ENCODE data around the gene PCBD1.

The PCBD1 gene

GRCh38 chr10:70834441-70835151 lies 53.8 kb downstream of the PCBD1 start:
- no peak for TF ChIP-seq NFIC (IDR thresholded peaks at IDR 0.05)
- no peak for TF ChIP-seq FOXM1 (IDR thresholded peaks at IDR 0.05; ENCODE audit: borderline replicate concordance, low read depth)
- no peak for TF ChIP-seq CEBPB (IDR thresholded peaks at IDR 0.05)
- TF ChIP-seq EGR1 (IDR thresholded peaks at IDR 0.05), result no peak
- TF ChIP-seq MAX (IDR thresholded peaks at IDR 0.05), result no peak
- no peak for TF ChIP-seq USF1 (IDR thresholded peaks at IDR 0.05)
- no peak for TF ChIP-seq CREB1 (IDR thresholded peaks at IDR 0.05; ENCODE audit: low read depth)
- no peak for TF ChIP-seq TAF1 (IDR thresholded peaks at IDR 0.05; ENCODE audit: low read depth)
- TF ChIP-seq RAD21 (IDR thresholded peaks at IDR 0.05; ENCODE audit: low read depth), result no peak
- TF ChIP-seq YY1 (IDR thresholded peaks at IDR 0.05; ENCODE audit: low read depth), result no peak
- TF ChIP-seq TEAD4 (IDR thresholded peaks at IDR 0.05), result no peak
- no peak for TF ChIP-seq ZBTB7A (IDR thresholded peaks at IDR 0.05; ENCODE audit: low read depth)
- TF ChIP-seq EP300 (IDR thresholded peaks at IDR 0.05; ENCODE audit: borderline replicate concordance), result no peak
- no peak for TF ChIP-seq REST (IDR thresholded peaks at IDR 0.05; ENCODE audit: low read depth)
- no peak for TF ChIP-seq TCF12 (IDR thresholded peaks at IDR 0.05; ENCODE audit: low read depth)

- TF ChIP-seq REST (IDR thresholded peaks at IDR 0.05; ENCODE audit: low read depth) (no peak), CEBPB (IDR thresholded peaks at IDR 0.05) (no peak)
Measured at GRCh38 chr10:70834021-70834420, 54.3 kb downstream of the PCBD1 start.

GRCh38 chr10:70833601-70834000 lies 54.8 kb downstream of the PCBD1 start:
- TF ChIP-seq MAX (IDR thresholded peaks at IDR 0.05) (no peak), EP300 (IDR thresholded peaks at IDR 0.05; ENCODE audit: borderline replicate concordance) (no peak), NFIC (IDR thresholded peaks at IDR 0.05) (no peak), YY1 (IDR thresholded peaks at IDR 0.05; ENCODE audit: low read depth) (no peak), REST (IDR thresholded peaks at IDR 0.05; ENCODE audit: low read depth) (no peak), TAF1 (IDR thresholded peaks at IDR 0.05; ENCODE audit: low read depth) (no peak), TEAD4 (IDR thresholded peaks at IDR 0.05) (no peak), RAD21 (IDR thresholded peaks at IDR 0.05; ENCODE audit: low read depth) (no peak), FOXM1 (IDR thresholded peaks at IDR 0.05; ENCODE audit: borderline replicate concordance, low read depth) (no peak), CREB1 (IDR thresholded peaks at IDR 0.05; ENCODE audit: low read depth) (no peak), ZBTB7A (IDR thresholded peaks at IDR 0.05; ENCODE audit: low read depth) (no peak), CEBPB (IDR thresholded peaks at IDR 0.05) (no peak), USF1 (IDR thresholded peaks at IDR 0.05) (no peak), TCF12 (IDR thresholded peaks at IDR 0.05; ENCODE audit: low read depth) (no peak), EGR1 (IDR thresholded peaks at IDR 0.05) (no peak)
